B cell (primary cell): ENCODE results near the gene LRP1. TPM values are rescaled to one million over a fixed set of nuclear protein-coding genes. Genes with fewer than 3 reads are reported as not detected.

Experiments used
- ATAC-seq: fragments of 200-7000 bp; cut with Tn5 transposase; one replicate; pipeline ENCODE4 v1.10.0; 2021; ENCODE audit warnings: low read depth, mild to moderate bottlenecking, moderate number of reproducible peaks, moderate library complexity
- CTCF ChIA-PET: fragments of 350-600 bp; sonication (Branson Sonifier 250); formaldehyde crosslinking; loops from one replicate; lab custom pipeline; 2021; ENCODE audit warnings: antibody characterized with exemption, inconsistent platforms; lab: Charles Lee
- POLR2A ChIA-PET: fragments of 350-600 bp; sonication (Branson Sonifier 250); formaldehyde crosslinking; loops from one replicate; lab custom pipeline; 2021; ENCODE audit warnings: antibody characterized with exemption; lab: Charles Lee
- DNase-seq: peaks from one replicate; pipeline ENCODE4 v3.0.0; 2013
- H2AFZ ChIP-seq: 2 replicates; pipeline ENCODE4 v1.6.1; 2012; ENCODE audit warnings: mild to moderate bottlenecking, low read depth, low read length; ENCODE audit not compliant: insufficient read depth, poor library complexity, severe bottlenecking
- H3K27ac ChIP-seq, 2 donors: 1 replicate in 1 of 2; 2 replicates in 1 of 2; pipeline ENCODE4 v1.5.1; 2012 to 2013; ENCODE audit warnings: low read length in 2 of 2, mild to moderate bottlenecking in 2 of 2, moderate library complexity in 1 of 2
- H3K27me3 ChIP-seq, 4 experiments: fragments of 200-600 bp in 1 of 4; sonication (generic) in 1 of 4; replicated peaks in 1 of 4; 1 replicate in 2 of 4; 2 replicates in 2 of 4; pipeline versions ENCODE4 v1.6.1 to v1.7.0; 2013 to 2016; ENCODE audit warnings: low read length in 3 of 4, mild to moderate bottlenecking in 2 of 4, mixed read lengths in 1 of 4, moderate library complexity in 1 of 4; ENCODE audit not compliant: insufficient read depth in 4 of 4, control insufficient read depth in 3 of 4; ENCODE audit errors: control extremely low read depth in 1 of 4
- H3K36me3 ChIP-seq, 2 experiments: replicated peaks in 1 of 2; 1 replicate in 1 of 2; 2 replicates in 1 of 2; pipeline versions ENCODE4 v1.6.1 to v1.7.1; 2013; ENCODE audit warnings: low read length in 1 of 2; ENCODE audit not compliant: insufficient read depth in 2 of 2, control insufficient read depth in 1 of 2; ENCODE audit errors: control extremely low read depth in 1 of 2, extremely low read depth in 1 of 2
- H3K4me1 ChIP-seq, 2 donors: fragments of 200-600 bp in 1 of 2; sonication (generic) in 1 of 2; 1 replicate in 1 of 2; 2 replicates in 1 of 2; pipeline versions ENCODE4 v1.5.1 to v1.6.1; 2013 to 2017; ENCODE audit warnings: low read length in 2 of 2; ENCODE audit not compliant: control insufficient read depth in 2 of 2, insufficient read depth in 2 of 2
- H3K4me2 ChIP-seq: replicated peaks from 2 replicates; pipeline ENCODE3; 2012; ENCODE audit warnings: mild to moderate bottlenecking, low read depth, low read length; ENCODE audit not compliant: poor library complexity, severe bottlenecking
- H3K4me3 ChIP-seq, 5 experiments: fragments of 200-600 bp in 1 of 5; sonication (generic) in 1 of 5; 1 replicate in 3 of 5; 2 replicates in 2 of 5; pipeline versions ENCODE4 v1.5.1 to v1.7.0; 2011 to 2016; ENCODE audit warnings: low read length in 4 of 5, mild to moderate bottlenecking in 4 of 5, low read depth in 2 of 5, control low read depth in 1 of 5, moderate library complexity in 1 of 5; ENCODE audit not compliant: insufficient read depth in 1 of 5; ENCODE audit errors: control extremely low read depth in 1 of 5, extremely low read depth in 1 of 5
- H3K79me2 ChIP-seq: fragments of 200-600 bp; sonication (generic); one replicate; pipeline ENCODE4 v1.6.0; 2016; ENCODE audit warnings: low read length; ENCODE audit not compliant: control insufficient read depth, insufficient read depth
- H3K9ac ChIP-seq: fragments of 200-600 bp; sonication (generic); 2 replicates; pipeline ENCODE4 v1.6.1; 2017; ENCODE audit warnings: mild to moderate bottlenecking, low read length, moderate library complexity
- H3K9me3 ChIP-seq, 3 donors: one replicate each; pipeline versions ENCODE4 v1.6.1 to v1.7.1; 2013; ENCODE audit warnings: low read length in 2 of 3; ENCODE audit not compliant: control insufficient read depth in 2 of 3, insufficient read depth in 1 of 3; ENCODE audit errors: control extremely low read depth in 1 of 3
- H4K20me1 ChIP-seq: 2 replicates; pipeline ENCODE4 v1.6.0; 2012; ENCODE audit warnings: mild to moderate bottlenecking, low read length; ENCODE audit not compliant: insufficient read depth, control insufficient read depth, poor library complexity, severe bottlenecking
- H3K27ac Mint-ChIP-seq: one replicate; pipeline ENCODE4 v1.8.0; 2021; ENCODE audit warnings: mixed read lengths
- H3K27me3 Mint-ChIP-seq: one replicate; pipeline ENCODE4 v1.8.0; 2021; ENCODE audit warnings: mixed read lengths
- H3K4me1 Mint-ChIP-seq: one replicate; pipeline ENCODE4 v1.8.0; 2021; ENCODE audit warnings: mixed read lengths
- H3K4me3 Mint-ChIP-seq: one replicate; pipeline ENCODE4 v1.8.0; 2021; ENCODE audit warnings: mixed read lengths
- H3K9me3 Mint-ChIP-seq: one replicate; pipeline ENCODE4 v1.8.0; 2022; ENCODE audit warnings: mixed read lengths; ENCODE audit not compliant: insufficient read depth
- CTCF ChIP-seq: fragments of 200-600 bp; IDR thresholded peaks from one replicate; pipeline ENCODE4 v1.8.0; 2022; ENCODE audit warnings: antibody characterized with exemption, mild to moderate bottlenecking
- EZH2 ChIP-seq: IDR thresholded peaks from 2 replicates; pipeline ENCODE4 v1.6.1; 2012; ENCODE audit warnings: borderline replicate concordance, low read depth, mild to moderate bottlenecking, moderate library complexity, low read length; ENCODE audit not compliant: insufficient read depth, poor library complexity, severe bottlenecking
- WGBS: methylation state at CpG from one replicate; pipeline ENCODE4 v1.1.5; 2013; ENCODE audit warnings: missing lambda C conversion rate; ENCODE audit not compliant: insufficient coverage; 5-methylcytosine and 5-hydroxymethylcytosine counted together
- intact Hi-C: fragments of 100-400 bp; cut with micrococcal nuclease; formaldehyde crosslinking; loops from one replicate; pipeline ENCODE4 v1.10.0; 2022
- polyA plus RNA-seq: library from polyadenylated mRNA; depleted of rRNA; stranded (reverse); fragments of >200 nt; gene quantifications from 2 replicates; pipeline ENCODE4 v1.2.3, GENCODE V29; 2012
- total RNA-seq, 2 donors: library from RNA; stranded (reverse); fragments of 120-200 nt in 1 of 2; gene quantifications; 1 replicate in 1 of 2; 2 replicates in 1 of 2; pipeline versions ENCODE4 v1.2.3 to v1.2.4, GENCODE V29; 2013 to 2022

Gene LRP1
- total and polyA plus RNA-seq, 2 donors (not counting 1 experiment from before 2014, with no cell fraction given): 2.0 to 4.1 TPM

GRCh38 chr12:57088354-57089270, 39.7 kb upstream of the LRP1 start, which contains the start of gene NAB2:
Gene NAB2, plus strand, starts transcription at chr12:57089114. Its CDS starts 158 bp downstream, at chr12:57089272.
- TF ChIP-seq EZH2 (no peak), CTCF (no peak)
- H3K4me2 ChIP-seq: peak within 1 kb of the TSS; percentile 95
- Mint-ChIP-seq H3K4me1 (peaks cover 54% of the 10 kb centered on the region), H3K27ac (peak within 1 kb of the TSS; percentile 91), H3K4me3 (peak within 1 kb of the TSS; percentile 92), H3K9me3 (no peaks in the 10 kb centered on the region), H3K27me3 (no peaks in the 10 kb centered on the region)
- no peaks in the 10 kb centered on the region for H3K9me3 ChIP-seq
- under 1% methylated on average over 65 of the region's 91 CpGs for WGBS
- POLR2A ChIA-PET: interaction anchor here (0.7 to 4.8 kb wide), 10 partner anchors 10 to 401 kb away, joined by 3 to 139 read pairs (median 4); partner anchors contain the start of genes NEMP1, PTGES3 and STAT6
- H3K9ac ChIP-seq: peak within 1 kb of the TSS; percentile 96
- intact Hi-C loops: loop anchor here (1.0 to 10.0 kb wide), 4 partner anchors 19 to 666 kb away; partner anchors contain the start of genes BAZ2A, CDK4, DDIT3 and MARCHF9
- no peaks in the 10 kb centered on the region for H4K20me1 ChIP-seq
- peak; percentile 96 for DNase-seq
- CTCF ChIA-PET: interaction anchor here (1.2 to 18.5 kb wide), 3 partner anchors 9 to 18 kb away, joined by 3 to 406 read pairs (median 246); partner anchors contain the start of genes NEMP1 and STAT6
- peak; percentile 62 for ATAC-seq
- peaks cover 17 to 40% of the 10 kb centered on the region in 2 donors for H3K4me1 ChIP-seq
- H2AFZ ChIP-seq: peak within 1 kb of the TSS; percentile 66
- peaks cover 0 to 8% of the 10 kb centered on the region in 2 experiments for H3K36me3 ChIP-seq
- peaks cover 16% of the 10 kb centered on the region for H3K79me2 ChIP-seq
- peak within 1 kb of the TSS; percentile 98 to 99 for H3K27ac ChIP-seq
- H3K27me3 ChIP-seq: no peaks in the 10 kb centered on the region
- H3K4me3 ChIP-seq: peak within 1 kb of the TSS; percentile 75 to 100 (median 80)
